GM21423 (cell line): ENCODE results near the gene PLCH1.

Experiments used
- ATAC-seq: cut with Tn5 transposase; IDR thresholded peaks from one replicate; pipeline ENCODE4 v1.9.1; 2021; ENCODE audit warnings: mild to moderate bottlenecking, moderate library complexity; ENCODE audit not compliant: unreplicated experiment

The PLCH1 gene

GRCh38 chr3:155394240-155394639, 350.6 kb downstream of the PLCH1 start:
- no peak for ATAC-seq

- no peak for ATAC-seq
These were observed 351.6 kb downstream of the PLCH1 start for GRCh38 chr3:155393316-155393715.

GRCh38 chr3:155392138-155392537, 352.7 kb downstream of the PLCH1 start:
- no peak for ATAC-seq

- no peak for ATAC-seq
These were observed 353.3 kb downstream of the PLCH1 start for GRCh38 chr3:155391551-155391958.

GRCh38 chr3:155391104-155391503, 353.8 kb downstream of the PLCH1 start:
- no peak for ATAC-seq

GRCh38 chr3:155390351-155390750, 354.5 kb downstream of the PLCH1 start:
- no peak for ATAC-seq

GRCh38 chr3:155388417-155388816, 356.5 kb downstream of the PLCH1 start:
- ATAC-seq: no peak

- ATAC-seq: no peak
These were observed 357.3 kb downstream of the PLCH1 start for GRCh38 chr3:155387571-155387970.

- no peak for ATAC-seq
These were observed 358.0 kb downstream of the PLCH1 start for GRCh38 chr3:155386919-155387318.

- ATAC-seq: no peak
These were observed 358.8 kb downstream of the PLCH1 start for GRCh38 chr3:155385896-155386625.

GRCh38 chr3:155382396-155383042, 362.4 kb downstream of the PLCH1 start:
- no peak for ATAC-seq

- ATAC-seq: no peak
These were observed 367.0 kb downstream of the PLCH1 start for GRCh38 chr3:155377847-155378246.

- ATAC-seq: no peak
These were observed 367.8 kb downstream of the PLCH1 start for GRCh38 chr3:155377071-155377470.

- no peak for ATAC-seq
These were observed 372.6 kb downstream of the PLCH1 start for GRCh38 chr3:155372281-155372680.

- ATAC-seq: no peak
These were observed 373.9 kb downstream of the PLCH1 start for GRCh38 chr3:155370764-155371503.

- no peak for ATAC-seq
These were observed 374.7 kb downstream of the PLCH1 start for GRCh38 chr3:155370198-155370597.

- ATAC-seq: no peak
These were observed 375.1 kb downstream of the PLCH1 start for GRCh38 chr3:155369735-155370134.

- no peak for ATAC-seq
These were observed 375.6 kb downstream of the PLCH1 start for GRCh38 chr3:155369244-155369643.

GRCh38 chr3:155368786-155369185, 376.1 kb downstream of the PLCH1 start:
- no peak for ATAC-seq

- ATAC-seq: no peak
These were observed 377.4 kb downstream of the PLCH1 start for GRCh38 chr3:155367506-155367905.

GRCh38 chr3:155365178-155365783, 379.6 kb downstream of the PLCH1 start:
- no peak for ATAC-seq
